Measurements from ENCODE around the gene PNMA8A.
"Not testable (repeated sequence)": the region's sequence is repeated elsewhere in the genome, so short reads cannot be mapped to it uniquely, and the experiment has no call there.

PNMA8A gene

GRCh38 chr19:46466536-46467196 lies 4.7 kb downstream of the PNMA8A start:
- DNase-seq (ENCODE audit: low read depth in 2 of 2): peak; percentile 67 to 74

GRCh38 chr19:46463516-46463915 lies 7.8 kb downstream of the PNMA8A start:
- DNase-seq (ENCODE audit: low read depth in 2 of 2): no peak

- DNase-seq (ENCODE audit: low read depth in 2 of 2): no peak
Observed at GRCh38 chr19:46461537-46461936, 9.8 kb downstream of the PNMA8A start.

GRCh38 chr19:46460981-46461380 lies 10.4 kb downstream of the PNMA8A start:
- no peak for DNase-seq (ENCODE audit: low read depth in 2 of 2)

- DNase-seq (ENCODE audit: low read depth in 2 of 2): no peak
Observed at GRCh38 chr19:46460055-46460454, 11.3 kb downstream of the PNMA8A start.

GRCh38 chr19:46456930-46457329 lies 14.4 kb downstream of the PNMA8A start:
- no peak for DNase-seq (ENCODE audit: low read depth in 2 of 2)

- DNase-seq (ENCODE audit: low read depth in 2 of 2): no peak
Observed at GRCh38 chr19:46454244-46454643, 17.1 kb downstream of the PNMA8A start.

GRCh38 chr19:46453661-46454060 lies 17.7 kb downstream of the PNMA8A start:
- no peak for DNase-seq (ENCODE audit: low read depth in 2 of 2)

GRCh38 chr19:46452186-46452585 lies 19.2 kb downstream of the PNMA8A start:
- DNase-seq (ENCODE audit: low read depth in 2 of 2): no peak

GRCh38 chr19:46451352-46451751 lies 20.0 kb downstream of the PNMA8A start:
- DNase-seq (ENCODE audit: low read depth in 2 of 2): no peak

- no peak for DNase-seq (ENCODE audit: low read depth in 2 of 2)
Observed at GRCh38 chr19:46450737-46451136, 20.6 kb downstream of the PNMA8A start.

GRCh38 chr19:46449228-46449627 lies 22.1 kb downstream of the PNMA8A start:
- no peak for DNase-seq (ENCODE audit: low read depth in 2 of 2)

- DNase-seq (ENCODE audit: low read depth in 2 of 2): no peak
Observed at GRCh38 chr19:46448601-46449000, 22.8 kb downstream of the PNMA8A start.

- DNase-seq (ENCODE audit: low read depth in 2 of 2): no peak
Observed at GRCh38 chr19:46447824-46448223, 23.5 kb downstream of the PNMA8A start.

GRCh38 chr19:46447006-46447405 lies 24.4 kb downstream of the PNMA8A start:
- DNase-seq (ENCODE audit: low read depth in 2 of 2): no peak

GRCh38 chr19:46446021-46446420 lies 25.3 kb downstream of the PNMA8A start:
- no peak for DNase-seq (ENCODE audit: low read depth in 2 of 2)

- DNase-seq (ENCODE audit: low read depth in 2 of 2): peak; percentile 47
Observed at GRCh38 chr19:46442808-46443450, 28.4 kb downstream of the PNMA8A start.

- DNase-seq (ENCODE audit: low read depth in 2 of 2): no peak
Observed at GRCh38 chr19:46441866-46442265, 29.5 kb downstream of the PNMA8A start.

- DNase-seq (ENCODE audit: low read depth in 2 of 2): not testable (repeated sequence)
Observed at GRCh38 chr19:46435689-46436088, 35.7 kb downstream of the PNMA8A start.

- no peak for DNase-seq (ENCODE audit: low read depth in 2 of 2)
Observed at GRCh38 chr19:46435009-46435408, 36.4 kb downstream of the PNMA8A start.

- not testable (repeated sequence) for DNase-seq (ENCODE audit: low read depth in 2 of 2)
Observed at GRCh38 chr19:46433470-46433869, 37.9 kb downstream of the PNMA8A start.

- DNase-seq (ENCODE audit: low read depth in 2 of 2): no peak
Observed at GRCh38 chr19:46431824-46432223, 39.5 kb downstream of the PNMA8A start.

- no peak for DNase-seq (ENCODE audit: low read depth in 2 of 2)
Observed at GRCh38 chr19:46429999-46430398, 41.4 kb downstream of the PNMA8A start.
